CD4-positive, alpha-beta T cell treated with Interferon alpha-2 for 1 hour (primary cell): ENCODE results near the gene ISCA2.

Experiments
- DNase-seq, 2 donors: peaks; one replicate each; pipeline ENCODE4 v3.0.0-alpha.2; 2020 to 2022

The ISCA2 gene

DNA sequence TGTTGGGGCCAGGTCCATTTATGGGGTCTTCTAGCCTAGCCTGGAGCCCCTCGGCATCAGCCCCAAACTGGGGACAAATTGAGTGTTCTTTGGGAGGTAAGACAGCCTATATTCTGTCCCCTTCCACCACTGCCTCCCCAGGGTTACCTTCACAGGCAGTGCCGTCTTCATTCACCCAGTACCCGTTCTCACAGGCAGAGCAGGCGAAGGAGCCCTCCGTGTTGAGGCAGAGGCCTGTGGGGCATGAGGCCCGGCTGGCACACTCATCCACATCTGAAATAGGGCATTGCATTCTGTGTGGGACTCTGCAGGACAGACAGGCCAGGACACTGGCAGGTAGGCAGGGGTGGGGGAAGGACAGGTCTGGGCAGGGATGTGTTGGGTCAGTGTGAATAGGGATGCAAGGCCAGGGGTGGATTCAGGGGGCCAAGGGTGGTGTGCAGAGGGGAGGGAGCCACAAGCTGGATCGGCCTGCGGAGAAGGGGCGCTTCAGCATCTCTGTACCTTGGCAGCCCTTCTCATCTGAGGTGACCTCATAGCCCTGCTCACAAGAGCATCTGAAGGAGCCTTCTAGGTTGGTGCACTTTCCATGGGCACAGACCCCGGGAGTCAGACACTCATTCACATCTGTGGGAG lies 16.1 kb downstream of the ISCA2 start:
- no peak for DNase-seq

DNA sequence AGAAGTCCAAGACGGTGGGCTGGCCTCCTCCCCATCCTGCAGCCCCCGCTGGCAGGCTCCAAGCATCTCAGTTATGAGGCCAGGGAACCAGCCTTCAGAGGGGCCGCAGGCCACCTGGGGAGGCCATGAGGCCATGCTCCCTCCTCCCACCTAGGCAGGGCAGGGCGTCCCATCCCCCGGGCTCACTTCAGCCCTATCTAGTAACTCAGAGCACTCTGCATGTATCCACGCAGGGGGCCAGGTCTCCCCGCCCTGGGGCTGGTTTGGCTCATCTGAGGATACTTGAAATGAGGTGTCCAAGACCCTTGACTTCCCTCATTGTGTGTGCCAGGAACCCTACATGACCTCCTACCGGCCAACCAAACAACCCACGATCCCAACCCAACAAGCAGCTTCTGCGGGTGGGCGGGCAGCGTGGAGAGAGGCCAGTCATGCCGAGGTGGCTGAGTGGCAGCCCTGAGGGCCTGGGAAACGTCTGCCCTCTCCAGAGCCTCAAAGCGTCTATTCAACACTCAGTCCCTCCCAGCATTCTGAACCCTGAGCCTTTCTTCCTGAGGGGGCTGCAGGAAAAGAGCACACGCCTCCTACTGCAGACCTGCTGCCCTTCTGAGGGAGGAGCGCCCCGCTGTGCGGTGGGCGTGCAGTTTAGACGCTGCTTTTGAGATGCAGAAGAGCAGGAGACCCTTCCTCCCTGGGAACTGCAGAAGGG lies 16.8 kb downstream of the ISCA2 start:
- no peak for DNase-seq

DNA sequence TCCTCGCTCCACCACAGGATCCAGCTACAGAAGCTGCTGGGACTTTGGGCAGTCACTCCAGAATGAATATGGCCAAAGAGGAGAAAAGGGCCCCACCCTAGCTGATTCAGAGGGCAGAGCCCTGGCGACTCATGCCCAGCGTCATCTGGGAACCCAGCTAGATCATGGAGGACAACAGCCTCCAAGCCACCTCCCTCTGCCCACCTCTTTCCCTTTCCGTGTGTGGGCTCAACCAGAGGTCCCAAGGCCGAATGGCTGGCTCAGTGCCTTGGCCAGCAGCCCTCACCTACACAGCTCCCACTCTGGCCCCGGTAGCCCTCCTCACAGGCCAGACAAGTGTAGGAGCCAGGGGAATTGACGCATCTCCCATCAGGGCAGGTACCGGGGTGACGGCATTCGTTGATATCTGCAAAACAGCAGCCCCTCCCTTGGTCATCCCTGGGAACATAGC lies 17.4 kb downstream of the ISCA2 start:
- no peak for DNase-seq

DNA sequence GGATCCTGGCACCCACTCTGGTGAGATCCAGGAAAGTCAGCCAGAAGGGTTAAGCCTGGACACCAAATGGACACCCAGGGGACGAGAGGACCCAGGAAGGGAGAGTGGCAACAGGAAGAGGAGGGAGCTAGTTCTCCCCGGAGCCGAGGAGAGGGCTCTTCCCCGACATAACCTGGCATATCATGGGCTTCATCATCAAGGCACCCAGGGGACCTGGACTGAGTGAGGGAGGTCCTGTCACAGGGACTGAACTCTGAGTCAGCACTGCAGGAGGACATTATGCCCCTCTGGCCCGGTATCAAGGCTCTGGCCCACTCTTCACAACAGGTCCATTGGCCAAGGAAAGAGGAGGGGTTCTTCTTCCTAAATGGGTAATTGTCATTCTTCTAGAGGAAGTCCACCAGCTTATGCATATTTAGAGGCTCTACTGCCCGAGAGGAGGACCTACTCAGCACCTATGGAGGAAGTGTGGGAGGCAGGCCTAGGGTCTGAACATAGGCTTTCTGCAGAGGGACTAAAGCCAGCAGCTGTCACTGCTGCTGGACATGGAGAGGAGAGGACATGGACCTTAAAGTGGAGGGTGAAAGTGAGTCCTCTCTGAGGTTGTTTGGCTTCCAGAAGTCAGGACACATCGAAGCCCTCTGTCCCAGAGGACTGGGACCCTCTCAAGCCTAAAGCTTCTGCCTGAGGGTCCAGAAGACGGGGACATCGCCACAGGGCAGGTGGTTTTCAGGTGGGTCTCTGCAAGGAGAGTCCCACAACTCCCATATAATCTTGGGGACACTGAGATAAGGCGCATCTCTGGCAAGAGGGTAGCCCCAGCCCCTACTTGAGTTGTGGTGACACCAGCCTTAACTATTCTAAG lies 18.6 kb downstream of the ISCA2 start:
- no peak for DNase-seq

DNA sequence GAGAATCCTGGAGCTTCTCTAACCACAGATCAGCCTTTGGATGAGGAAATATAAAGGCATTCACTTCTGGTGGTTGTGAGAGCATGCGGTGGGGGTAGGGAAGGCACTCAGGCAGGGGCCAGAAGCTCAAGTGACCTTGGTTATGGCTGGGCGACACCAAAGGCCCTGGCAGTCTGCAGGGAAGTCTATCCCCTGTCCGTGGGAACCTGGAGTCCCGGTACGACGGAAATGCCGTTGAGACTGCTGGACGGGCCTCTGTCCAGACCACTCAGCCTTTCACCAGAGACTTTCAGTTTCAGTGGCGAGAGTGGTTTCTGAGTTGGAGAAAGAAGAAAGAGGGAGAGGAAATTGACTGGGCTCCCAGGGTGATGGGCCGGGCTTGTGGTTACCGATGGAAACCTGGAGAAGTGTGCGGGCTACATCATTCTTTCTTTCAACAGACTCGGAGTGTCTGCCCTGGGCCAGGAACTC lies 20.9 kb downstream of the ISCA2 start:
- DNase-seq = no peak

DNA sequence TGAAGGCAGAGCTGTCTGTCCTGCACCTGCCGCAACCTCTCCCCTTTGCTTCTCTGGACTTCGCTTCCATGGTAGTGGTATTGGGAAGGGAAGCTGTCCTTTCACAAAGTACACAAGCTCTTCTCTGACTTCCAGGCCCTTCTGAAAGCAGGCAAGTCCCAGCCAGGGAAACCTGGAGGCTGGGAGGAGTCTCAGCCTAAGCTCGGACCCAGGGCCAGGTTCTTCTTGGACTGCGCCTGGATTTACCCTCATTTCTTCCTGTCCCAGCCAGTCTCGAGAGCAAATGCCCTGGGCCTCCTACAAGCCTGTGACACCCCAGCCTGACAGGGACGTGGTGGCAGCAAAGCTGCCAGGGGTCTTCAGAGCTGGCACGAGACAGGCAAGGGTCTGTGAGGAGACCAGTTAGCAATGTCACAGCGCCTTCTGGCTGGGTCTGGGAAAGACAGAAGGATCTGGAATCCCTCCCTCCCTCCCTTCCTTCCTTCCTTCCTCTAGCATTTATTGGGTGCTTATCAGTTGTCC lies 22.4 kb downstream of the ISCA2 start:
- DNase-seq = no peak

DNA sequence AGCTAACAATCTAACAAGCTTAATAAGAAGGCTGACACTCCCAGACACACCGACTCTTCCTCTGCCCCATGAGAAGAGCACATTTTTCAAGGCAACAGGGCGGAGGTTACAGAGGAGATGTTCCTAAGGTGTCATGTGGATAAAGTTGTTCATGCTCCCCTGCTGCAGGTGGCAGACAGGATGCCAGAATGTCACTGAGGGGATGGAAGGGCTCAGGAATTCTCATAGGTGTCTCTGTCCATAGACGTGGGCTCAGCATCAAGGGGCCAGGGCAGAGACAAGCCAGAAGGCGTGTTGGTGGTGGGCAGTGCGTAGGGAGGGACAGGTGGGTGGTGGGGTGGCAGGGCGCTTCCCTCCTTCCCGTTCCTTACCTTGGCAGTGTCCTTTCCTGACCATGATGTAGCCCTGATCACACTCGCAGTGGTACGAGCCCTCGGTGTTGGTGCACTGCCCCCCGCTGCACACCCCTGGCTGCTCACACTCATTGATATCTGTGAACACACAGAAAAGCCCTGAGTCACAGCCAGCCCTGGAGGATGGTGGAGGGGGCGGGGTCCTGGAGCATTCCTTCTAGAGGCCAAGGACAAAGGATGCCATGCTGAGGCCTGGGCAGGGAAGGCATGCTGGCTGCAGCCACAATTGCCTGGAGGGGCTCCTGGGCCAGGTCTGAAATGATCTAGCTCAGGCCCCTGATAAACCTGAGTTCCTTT lies 23.0 kb downstream of the ISCA2 start:
- no peak for DNase-seq

DNA sequence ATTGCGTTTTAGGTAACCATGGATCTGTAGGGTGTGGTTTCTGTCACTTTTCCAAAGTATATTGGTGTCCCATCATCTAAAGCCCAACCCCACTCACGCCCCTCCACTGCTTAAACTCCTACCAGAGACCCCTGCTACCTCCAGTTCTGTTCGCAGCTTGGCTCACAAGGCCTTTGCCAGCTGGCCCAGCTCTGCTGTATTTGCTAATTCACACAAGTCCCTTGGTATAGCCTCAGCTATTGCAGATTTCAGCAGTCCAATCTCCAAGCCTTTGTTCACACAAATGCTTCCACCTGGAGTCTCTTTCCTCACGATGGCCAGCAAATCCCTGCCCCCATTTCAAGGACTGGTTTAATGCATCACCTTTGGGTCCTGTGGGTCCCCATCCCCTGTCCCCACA lies 24.2 kb downstream of the ISCA2 start:
- DNase-seq = no peak

DNA sequence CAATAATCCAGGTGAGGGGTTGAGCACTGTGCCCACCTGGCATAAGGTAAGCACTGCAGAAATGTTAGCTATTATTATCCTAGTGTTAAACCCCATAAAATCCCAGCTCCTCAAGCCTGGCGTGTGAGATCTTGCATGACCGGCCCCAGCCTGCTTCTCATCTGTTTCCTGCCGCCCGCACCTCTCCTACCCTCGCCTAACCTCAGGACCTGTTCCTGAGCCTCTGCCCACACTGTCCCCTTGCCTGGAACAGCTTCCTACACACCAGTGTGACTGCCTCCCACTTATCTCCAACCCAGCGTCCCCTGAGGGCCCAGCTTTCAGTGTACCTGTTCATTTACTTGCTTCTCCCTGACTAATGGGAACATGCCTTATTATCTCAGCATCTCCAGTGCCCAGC lies 24.7 kb downstream of the ISCA2 start:
- no peak for DNase-seq

DNA sequence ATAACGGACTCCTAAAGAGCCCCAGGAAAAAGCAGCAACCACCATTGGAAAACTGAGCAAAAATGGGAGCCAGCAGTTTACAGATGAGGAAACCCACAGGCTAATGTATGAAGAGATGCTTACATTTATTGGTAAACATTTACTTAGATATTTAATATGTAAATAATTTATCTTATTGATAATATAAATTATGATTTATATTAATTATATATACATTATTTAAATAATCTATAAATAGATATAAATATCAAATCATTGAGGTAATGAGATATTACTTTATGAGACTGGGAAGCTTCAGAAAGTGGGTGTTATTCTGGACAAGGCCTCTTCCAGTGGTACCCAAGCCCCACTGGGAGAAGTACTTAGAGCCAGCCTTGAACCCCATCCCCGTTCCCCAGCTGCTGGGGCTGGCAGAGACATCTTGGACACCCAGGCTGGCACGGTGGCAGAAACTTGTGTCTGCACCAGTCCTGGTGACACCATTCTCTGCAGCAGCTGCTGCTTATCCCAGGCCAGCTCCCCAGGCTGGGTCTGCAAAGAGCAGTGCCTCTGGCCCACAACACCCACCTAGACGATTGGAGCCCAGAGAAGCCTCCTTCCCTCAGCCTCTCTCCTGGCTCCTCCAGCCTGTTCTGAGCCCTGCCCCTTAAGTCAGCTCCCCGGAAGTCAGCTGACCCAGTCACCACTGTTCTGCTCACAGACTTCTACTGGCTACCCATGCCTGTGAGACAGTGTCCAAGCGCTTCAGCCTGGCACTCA lies 25.9 kb downstream of the ISCA2 start:
- DNase-seq = no peak

DNA sequence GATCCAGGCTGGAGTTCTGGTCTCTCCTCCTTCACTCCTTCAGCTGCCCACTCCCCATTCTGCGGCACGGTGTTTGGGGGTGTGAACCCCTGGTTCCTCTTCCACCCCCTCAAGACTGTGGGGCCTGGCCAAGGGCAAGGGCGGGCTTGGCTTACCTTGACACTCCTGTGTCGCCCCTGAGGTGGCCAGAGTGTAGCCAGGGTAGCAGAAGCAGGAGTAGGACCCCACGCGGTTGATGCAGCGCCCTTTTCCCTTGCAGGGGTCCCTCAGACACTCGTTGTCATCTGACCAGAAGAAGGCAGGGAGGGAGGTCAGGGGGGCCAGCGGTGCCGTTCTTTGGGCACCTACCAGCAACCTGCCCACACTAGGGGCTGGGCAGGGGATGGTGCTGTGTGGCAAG lies 28.2 kb downstream of the ISCA2 start:
- no peak for DNase-seq

DNA sequence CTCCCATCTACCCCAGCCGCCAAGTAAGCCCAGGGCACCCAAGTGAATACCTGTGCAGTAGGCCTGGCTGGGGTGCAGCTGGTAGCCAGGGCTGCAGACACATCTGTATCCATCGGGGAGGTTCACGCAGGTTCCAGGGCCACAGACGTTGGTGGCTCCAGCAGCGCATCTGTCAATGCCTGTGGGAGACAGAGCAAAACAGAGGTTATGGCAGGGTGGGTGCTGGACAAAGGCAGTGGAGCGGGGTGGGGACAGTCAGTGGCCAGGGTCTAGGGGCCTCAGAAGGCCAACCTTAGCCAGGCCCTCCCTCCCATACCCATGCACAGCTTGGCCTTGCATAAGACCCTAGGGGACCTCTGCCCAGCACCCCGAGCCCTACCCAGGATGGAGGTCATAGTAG lies 29.2 kb downstream of the ISCA2 start:
- DNase-seq = no peak

DNA sequence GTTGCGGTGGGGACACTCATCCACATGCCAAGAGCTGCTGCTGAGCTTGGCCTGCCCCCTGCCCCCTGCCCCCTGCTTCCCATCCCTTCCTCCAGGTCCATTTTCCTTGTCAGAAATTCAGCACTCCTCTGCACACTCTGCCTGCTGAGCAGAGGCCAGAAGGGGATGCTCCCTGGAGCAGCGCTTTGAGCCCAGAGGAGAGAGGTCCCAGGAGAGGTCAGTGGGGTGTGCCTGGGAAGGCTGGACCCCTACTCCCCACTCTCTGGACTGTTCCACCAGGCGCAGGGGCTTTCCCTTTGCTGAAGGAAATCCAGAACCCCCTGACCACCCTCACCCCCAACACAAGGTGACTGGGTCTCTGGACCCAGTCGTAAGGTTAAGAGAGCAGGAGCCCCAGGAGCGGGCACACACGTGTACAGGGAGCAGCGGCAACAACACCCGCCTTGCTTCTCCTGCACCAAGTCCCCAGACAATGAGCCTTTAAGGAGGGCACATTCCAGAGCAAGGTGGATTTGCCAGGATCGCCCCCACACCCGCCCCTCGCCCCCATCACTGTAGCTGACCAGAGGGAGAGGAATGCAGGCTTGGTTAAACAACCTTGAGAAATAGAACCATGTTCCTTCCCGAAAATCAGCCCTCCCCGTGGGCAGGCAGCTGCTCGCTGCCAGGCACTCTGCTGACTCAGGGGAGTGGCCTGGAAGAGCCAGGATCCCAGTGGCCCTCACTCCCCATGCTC lies 30.7 kb downstream of the ISCA2 start:
- DNase-seq = no peak

DNA sequence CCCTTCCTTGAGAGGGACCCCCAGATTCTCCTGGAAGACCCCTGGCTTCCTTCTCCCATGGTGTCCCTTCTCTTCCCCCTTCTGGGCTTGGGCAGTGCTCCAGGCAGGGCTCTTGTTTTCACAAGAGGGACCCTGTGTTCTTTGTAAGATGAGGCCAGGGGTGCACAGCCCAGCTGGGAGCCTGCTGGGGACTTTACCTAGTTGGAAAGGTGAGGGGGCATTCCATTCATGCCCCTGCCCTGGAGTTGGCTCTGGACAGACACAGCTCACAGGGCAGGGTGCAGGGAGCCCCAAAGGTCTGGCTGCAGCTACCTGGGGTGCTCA lies 31.2 kb downstream of the ISCA2 start:
- DNase-seq = no peak

DNA sequence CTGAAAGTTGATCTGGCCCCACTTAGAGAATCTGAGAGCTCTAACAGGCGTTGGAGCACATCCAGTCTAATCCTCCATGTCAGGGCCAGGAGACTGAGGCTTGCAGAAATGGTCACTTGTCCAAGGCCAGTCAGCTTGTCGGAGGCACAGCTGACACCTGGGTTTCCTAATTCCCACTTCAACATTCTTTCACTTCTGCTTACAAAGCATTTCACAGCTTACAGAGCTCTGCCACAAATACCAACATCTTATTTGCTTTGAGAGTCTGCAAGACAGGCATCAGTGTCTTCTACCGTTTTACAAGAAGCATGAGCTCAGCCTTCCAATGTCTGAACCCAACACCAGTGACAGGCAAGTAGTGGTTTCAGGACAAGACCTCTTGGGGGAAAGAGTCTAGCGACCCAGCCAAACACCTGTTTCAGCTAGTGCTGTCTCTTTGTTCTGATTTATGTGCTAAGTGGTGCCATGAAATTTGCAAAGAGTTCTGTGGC lies 31.8 kb downstream of the ISCA2 start:
- DNase-seq = no peak

DNA sequence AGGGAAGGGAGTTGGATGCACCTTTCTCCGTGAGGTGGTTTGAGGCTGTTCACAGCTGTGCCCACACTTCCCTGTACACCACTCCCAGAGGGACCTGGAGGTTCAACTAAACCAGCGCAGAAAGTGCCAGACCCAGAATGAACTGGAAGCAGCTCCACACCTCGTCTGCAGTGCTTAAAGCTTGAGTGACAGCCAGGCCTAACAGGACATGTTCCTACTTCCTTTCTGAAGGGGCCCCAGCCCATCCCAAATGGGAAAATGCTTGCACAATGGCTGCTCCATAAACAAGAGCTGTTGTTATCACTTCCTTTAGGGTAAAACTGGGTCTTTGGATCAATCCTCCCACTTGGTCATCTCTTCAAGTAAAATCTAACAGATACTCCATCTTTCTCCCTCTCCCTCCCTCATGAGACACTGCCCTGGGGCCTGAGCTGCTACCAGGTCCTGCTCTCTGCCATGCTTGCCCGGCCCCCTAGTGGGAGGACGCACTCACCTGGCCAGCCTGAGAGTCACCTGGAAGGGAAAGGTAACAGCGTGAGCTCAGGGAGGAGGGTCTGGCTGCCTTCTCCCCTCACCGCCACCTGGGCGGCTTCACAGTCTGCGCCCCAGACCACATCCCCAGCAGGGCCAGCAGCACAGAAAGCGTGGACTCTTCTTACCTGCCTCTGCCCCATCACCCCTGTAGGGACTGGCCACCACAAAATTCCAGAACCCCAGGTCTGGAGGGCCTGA lies 33.5 kb downstream of the ISCA2 start:
- no peak for DNase-seq

DNA sequence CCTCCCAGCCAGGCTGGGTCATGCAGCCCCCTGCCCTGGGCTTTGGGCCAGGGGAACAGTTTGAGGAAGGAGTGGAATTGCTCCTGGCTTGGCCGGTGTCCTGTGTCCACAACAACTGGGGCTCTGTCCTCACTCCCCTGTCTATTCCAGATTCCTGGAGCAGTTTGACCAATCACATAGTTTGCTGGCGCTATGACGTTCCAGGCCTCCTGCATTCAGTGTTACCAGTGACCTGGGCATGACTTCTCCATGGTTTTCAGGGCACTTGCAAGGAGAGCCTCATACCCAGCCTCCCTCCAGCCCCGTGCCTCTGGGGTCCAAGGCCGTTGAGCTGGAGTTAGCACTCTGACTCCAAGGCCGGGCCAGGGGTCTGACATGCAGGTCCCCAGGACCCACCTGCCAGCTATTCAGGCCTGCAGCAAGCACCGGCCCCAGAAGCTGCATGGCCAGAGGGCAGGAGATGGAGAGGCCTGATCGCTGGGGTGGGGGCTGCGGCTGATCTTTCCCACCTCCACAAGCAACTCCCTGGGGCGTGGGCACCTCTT lies 34.2 kb downstream of the ISCA2 start:
- DNase-seq = no peak

DNA sequence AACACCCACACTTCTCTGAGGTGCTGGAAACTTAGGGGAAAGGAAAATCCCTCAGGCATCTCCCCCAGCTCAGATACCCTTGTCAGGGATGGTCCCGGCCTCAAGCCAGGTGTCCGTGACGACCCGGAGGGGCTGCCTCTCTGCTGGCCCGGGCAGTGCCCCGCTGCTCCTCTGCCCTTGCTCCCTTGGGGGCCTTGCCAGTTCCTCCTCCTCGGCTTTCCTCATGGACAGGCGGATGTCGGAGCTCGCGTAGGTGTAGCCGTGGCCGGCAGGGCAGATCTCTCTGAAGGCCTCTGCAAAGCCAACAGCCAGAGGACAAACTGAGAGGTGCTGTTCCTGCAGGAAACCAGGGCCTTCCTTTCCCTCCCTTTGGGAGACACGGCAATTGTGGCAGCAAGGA lies 34.8 kb downstream of the ISCA2 start:
- DNase-seq = no peak

DNA sequence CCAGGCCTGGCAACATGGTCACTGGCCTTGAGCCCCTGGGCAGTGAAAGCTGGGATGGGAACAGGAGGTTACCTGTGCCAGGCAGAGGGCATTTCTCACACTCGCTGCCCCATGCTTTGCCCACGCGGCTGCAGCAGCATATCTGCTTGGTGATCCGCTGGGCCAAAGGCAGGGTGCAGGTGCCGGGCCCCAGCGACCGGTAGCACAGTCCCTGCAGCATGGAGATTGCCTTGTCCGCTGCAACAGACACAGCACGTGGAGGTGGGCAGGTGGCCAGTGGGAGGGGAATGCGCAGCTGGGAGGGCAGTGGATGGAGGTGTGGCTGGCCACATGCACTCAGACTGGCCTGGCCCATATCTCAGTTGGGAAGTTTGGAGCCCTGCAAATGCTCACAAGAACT lies 35.3 kb downstream of the ISCA2 start:
- DNase-seq = no peak

DNA sequence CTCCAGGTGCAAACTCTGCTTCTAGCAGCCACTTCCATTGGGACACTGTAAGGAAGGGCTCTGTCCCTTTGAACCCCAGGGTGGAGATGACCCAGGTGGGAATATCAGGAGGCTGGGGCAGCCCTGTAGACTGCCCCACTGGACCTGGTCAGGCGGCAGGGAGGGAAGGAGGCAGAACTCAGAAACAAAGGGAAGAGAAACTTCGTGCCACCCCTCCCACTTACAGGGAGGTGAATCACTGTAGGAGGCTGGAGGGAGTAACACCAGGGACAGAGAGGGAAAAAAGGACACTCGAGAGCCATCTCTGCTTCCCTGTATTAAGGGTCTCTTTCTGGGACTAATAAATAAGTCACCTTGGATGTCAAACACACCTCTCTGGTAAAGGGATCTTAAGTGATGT lies 37.4 kb downstream of the ISCA2 start:
- DNase-seq = no peak
